GM21717 (cell line): Measurements from ENCODE around the gene HORMAD2.

ENCODE experiments used
- ATAC-seq: cut with Tn5 transposase; IDR thresholded peaks from one replicate; pipeline ENCODE4 v1.9.1; 2021; ENCODE audit warnings: mild to moderate bottlenecking, moderate library complexity; ENCODE audit not compliant: unreplicated experiment

The HORMAD2 gene

GRCh38 chr22:30222321-30222720, 142.1 kb downstream of the HORMAD2 start:
- no peak for ATAC-seq

GRCh38 chr22:30223303-30223702, 143.0 kb downstream of the HORMAD2 start:
- no peak for ATAC-seq

GRCh38 chr22:30224161-30224857, 144.0 kb downstream of the HORMAD2 start:
- no peak for ATAC-seq

GRCh38 chr22:30225220-30225927, 145.1 kb downstream of the HORMAD2 start:
- no peak for ATAC-seq

- no peak for ATAC-seq
Measured at GRCh38 chr22:30226192-30226832, 146.0 kb downstream of the HORMAD2 start.
